ENCODE data around the gene PHRF1. TPM values are rescaled to one million over a fixed set of nuclear protein-coding genes. Genes with fewer than 3 reads are reported as not detected.
A peak's percentile ranks its signal among the peaks of the same experiment; 100 is the strongest.

Gene PHRF1
- total RNA-seq, 1 donor from 2014 or later, result 52.3 TPM

DNA sequence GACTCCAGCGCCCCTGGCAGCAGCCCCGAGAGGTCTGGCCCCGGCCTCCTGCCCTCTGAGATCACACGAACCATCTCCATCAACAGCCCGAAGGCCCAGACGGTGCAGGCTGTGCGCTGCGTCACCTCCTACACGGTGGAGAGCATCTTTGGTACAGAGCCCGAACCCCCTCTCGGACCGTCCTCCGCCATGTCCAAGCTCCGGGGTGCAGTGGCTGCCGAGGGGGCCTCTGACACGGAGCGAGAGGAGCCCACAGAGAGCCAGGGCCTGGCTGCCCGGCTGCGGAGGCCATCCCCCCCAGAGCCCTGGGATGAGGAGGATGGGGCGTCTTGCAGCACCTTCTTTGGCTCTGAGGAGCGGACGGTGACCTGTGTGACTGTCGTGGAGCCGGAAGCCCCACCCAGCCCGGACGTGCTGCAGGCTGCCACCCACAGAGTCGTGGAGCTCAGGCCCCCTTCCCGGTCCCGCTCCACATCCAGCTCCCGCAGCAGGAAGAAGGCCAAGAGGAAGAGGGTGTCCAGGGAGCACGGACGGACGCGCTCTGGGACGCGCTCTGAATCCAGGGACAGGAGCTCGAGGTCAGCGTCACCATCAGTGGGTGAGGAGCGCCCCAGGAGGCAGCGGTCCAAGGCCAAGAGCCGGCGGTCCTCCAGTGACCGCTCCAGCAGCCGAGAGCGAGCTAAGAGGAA is 31.8 kb downstream of the PHRF1 start:
- TF ChIP-seq, protein P1, sequence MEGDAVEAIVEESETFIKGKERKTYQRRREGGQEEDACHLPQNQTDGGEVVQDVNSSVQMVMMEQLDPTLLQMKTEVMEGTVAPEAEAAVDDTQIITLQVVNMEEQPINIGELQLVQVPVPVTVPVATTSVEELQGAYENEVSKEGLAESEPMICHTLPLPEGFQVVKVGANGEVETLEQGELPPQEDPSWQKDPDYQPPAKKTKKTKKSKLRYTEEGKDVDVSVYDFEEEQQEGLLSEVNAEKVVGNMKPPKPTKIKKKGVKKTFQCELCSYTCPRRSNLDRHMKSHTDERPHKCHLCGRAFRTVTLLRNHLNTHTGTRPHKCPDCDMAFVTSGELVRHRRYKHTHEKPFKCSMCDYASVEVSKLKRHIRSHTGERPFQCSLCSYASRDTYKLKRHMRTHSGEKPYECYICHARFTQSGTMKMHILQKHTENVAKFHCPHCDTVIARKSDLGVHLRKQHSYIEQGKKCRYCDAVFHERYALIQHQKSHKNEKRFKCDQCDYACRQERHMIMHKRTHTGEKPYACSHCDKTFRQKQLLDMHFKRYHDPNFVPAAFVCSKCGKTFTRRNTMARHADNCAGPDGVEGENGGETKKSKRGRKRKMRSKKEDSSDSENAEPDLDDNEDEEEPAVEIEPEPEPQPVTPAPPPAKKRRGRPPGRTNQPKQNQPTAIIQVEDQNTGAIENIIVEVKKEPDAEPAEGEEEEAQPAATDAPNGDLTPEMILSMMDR (conservative IDR thresholded peaks at IDR 0.05), result no peak
- no peak overlapping the region for H3K27ac Mint-ChIP-seq (ENCODE audit: unreplicated experiment)
- peaks cover 5% of the 10 kb centered on the region for H3K4me1 Mint-ChIP-seq
- H3K36me3 Mint-ChIP-seq (ENCODE audit: low read depth), result peaks cover 7% of the 10 kb centered on the region
- H3K9me3 Mint-ChIP-seq, result no peaks in the 10 kb centered on the region
- no peak for DNase-seq (ENCODE audit: low read depth, low spot score)
- H3K4me3 Mint-ChIP-seq, result no peak overlapping the region
- H3K27me3 Mint-ChIP-seq (ENCODE audit: low read depth), result peaks cover 2% of the 10 kb centered on the region

GRCh38 chr11:608791-609251 is 32.6 kb downstream of the PHRF1 start:
- TF ChIP-seq, protein P1 (conservative IDR thresholded peaks at IDR 0.05), result no peak
- Mint-ChIP-seq H3K27ac (ENCODE audit: unreplicated experiment) (no peak overlapping the region), H3K4me3 (no peak overlapping the region), H3K4me1 (peaks cover 5% of the 10 kb centered on the region), H3K36me3 (ENCODE audit: low read depth) (peaks cover 7% of the 10 kb centered on the region), H3K9me3 (no peaks in the 10 kb centered on the region), H3K27me3 (ENCODE audit: low read depth) (peaks cover 2% of the 10 kb centered on the region)
- DNase-seq (ENCODE audit: low read depth, low spot score), result no peak

DNA sequence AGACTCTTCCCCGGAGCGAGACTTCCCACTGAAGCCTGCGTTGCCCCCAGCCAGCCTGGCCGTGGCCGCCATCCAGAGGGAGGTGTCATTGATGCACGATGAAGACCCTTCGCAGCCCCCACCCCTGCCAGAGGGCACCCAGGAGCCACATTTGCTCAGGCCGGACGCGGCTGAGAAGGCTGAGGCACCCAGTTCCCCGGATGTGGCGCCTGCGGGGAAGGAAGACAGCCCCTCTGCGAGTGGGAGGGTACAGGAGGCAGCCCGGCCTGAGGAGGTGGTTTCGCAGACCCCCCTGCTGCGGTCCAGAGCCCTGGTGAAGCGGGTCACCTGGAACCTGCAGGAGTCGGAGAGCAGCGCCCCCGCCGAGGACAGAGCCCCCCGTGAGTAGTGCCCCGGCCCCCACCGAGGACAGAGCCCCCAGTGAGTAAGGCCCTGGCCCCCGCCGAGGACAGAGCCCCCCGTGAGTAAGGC is 33.1 kb downstream of the PHRF1 start:
- Mint-ChIP-seq H3K4me3 (no peak overlapping the region), H3K36me3 (ENCODE audit: low read depth) (peaks cover 7% of the 10 kb centered on the region), H3K4me1 (peaks cover 6% of the 10 kb centered on the region), H3K27me3 (ENCODE audit: low read depth) (peaks cover 2% of the 10 kb centered on the region), H3K27ac (ENCODE audit: unreplicated experiment) (no peak overlapping the region), H3K9me3 (no peaks in the 10 kb centered on the region)
- DNase-seq (ENCODE audit: low read depth, low spot score), result no peak
- TF ChIP-seq, protein P1 (conservative IDR thresholded peaks at IDR 0.05), result no peak

DNA sequence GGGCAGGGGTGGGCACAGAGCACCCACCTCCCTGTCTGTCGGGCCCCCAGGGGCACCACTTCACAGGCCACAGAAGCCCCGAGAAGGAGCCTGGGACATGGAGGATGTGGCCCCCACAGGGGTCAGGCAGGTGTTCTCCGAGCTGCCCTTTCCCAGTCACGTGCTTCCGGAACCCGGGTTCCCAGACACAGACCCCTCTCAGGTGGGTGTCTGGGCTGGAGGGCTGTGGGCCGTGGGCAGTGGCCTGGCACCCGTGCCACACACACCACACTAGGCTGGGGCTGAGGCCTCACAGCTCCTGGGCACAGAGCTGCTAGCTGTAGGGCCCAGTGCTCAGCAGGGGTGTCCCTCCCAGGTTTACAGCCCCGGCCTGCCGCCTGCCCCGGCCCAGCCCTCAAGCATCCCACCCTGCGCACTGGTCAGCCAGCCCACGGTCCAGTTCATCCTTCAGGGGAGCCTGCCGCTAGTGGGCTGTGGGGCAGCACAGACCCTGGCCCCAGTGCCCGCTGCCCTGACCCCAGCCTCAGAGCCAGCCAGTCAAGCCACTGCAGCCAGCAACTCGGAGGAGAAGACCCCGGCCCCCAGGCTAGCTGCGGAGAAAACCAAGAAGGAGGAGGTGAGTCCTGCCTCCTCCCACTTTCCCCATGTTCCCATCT is 34.0 kb downstream of the PHRF1 start:
- Mint-ChIP-seq H3K4me3 (peak overlapping the region; percentile 54), H3K36me3 (ENCODE audit: low read depth) (peaks cover 7% of the 10 kb centered on the region), H3K27me3 (ENCODE audit: low read depth) (peaks cover 2% of the 10 kb centered on the region), H3K27ac (ENCODE audit: unreplicated experiment) (no peak overlapping the region), H3K4me1 (peaks cover 9% of the 10 kb centered on the region), H3K9me3 (no peaks in the 10 kb centered on the region)
- TF ChIP-seq, protein P1 (conservative IDR thresholded peaks at IDR 0.05), result no peak
- DNase-seq (ENCODE audit: low read depth, low spot score), result no peak

DNA sequence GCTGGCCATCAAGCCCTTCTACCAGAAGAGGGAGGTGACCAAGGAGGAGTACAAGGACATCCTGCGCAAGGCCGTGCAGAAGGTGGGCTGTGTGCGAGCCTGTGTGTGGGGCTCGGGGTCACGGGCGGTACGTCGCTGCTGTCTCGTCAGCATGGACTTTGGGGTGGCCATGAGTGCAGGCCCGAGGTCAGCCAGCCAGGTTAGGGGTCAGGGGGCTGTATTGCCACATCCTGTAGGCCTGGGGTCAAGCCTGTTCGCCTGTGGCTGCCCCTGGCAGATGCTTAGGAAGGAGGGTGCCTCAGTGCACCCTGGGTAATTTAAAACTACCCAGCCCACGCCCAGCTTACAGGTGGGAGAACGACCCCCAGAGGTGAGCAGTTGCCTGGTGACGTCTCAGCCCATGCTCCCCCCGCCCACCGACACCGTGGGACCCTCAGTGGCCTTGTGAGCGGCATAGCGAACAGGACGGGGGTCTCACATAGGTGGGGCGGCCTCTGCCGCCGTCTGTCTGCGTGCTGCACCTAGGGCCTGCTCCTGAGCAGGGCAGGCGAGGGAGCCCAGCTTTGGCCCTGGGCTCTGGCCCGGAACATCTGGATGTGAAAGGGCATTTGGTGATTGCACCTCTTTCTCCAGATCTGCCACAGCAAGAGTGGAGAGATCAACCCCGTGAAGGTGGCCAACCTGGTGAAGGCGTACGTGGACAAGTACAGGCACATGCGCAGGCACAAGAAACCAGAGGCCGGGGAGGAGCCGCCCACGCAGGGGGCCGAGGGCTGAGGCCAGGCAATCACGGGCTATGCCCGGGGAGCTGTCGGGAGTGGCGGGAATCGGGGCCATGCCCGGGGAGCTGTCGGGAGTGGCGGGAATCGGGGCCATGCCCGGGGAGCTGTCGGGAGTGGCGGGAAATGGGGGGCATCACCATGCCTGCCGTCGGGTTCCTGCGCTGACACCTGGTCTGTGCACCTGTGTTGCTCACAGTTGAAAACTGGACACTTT is 35.0 kb downstream of the PHRF1 start:
- Mint-ChIP-seq H3K4me3 (peak overlapping the region; percentile 85), H3K27ac (ENCODE audit: unreplicated experiment) (no peak overlapping the region), H3K9me3 (no peaks in the 10 kb centered on the region), H3K27me3 (ENCODE audit: low read depth) (peaks cover 6% of the 10 kb centered on the region), H3K36me3 (ENCODE audit: low read depth) (peaks cover 7% of the 10 kb centered on the region), H3K4me1 (peaks cover 16% of the 10 kb centered on the region)
- no peak for DNase-seq (ENCODE audit: low read depth, low spot score)
- TF ChIP-seq, protein P1 (conservative IDR thresholded peaks at IDR 0.05), result no peak
